ENCODE data around the gene TMC1.
"Not testable (repeated sequence)": the region's sequence is repeated elsewhere in the genome, so short reads cannot be mapped to it uniquely, and the experiment has no call there.

Gene TMC1

GRCh38 chr9:72773570-72773969 is 252.2 kb downstream of the TMC1 start:
- DNase-seq, result no peak

- no peak for DNase-seq
Observed at GRCh38 chr9:72775570-72775969, 254.2 kb downstream of the TMC1 start.

GRCh38 chr9:72779614-72780013 is 258.2 kb downstream of the TMC1 start:
- DNase-seq, result no peak

GRCh38 chr9:72786948-72787347 is 265.5 kb downstream of the TMC1 start:
- DNase-seq, result no peak

GRCh38 chr9:72788966-72789735 is 267.7 kb downstream of the TMC1 start:
- DNase-seq, result no peak

GRCh38 chr9:72789885-72790284 is 268.5 kb downstream of the TMC1 start:
- DNase-seq, result no peak

GRCh38 chr9:72790989-72791388 is 269.6 kb downstream of the TMC1 start:
- no peak for DNase-seq

- no peak for DNase-seq
Observed at GRCh38 chr9:72791436-72791835, 270.0 kb downstream of the TMC1 start.

- no peak for DNase-seq
Observed at GRCh38 chr9:72794946-72795345, 273.5 kb downstream of the TMC1 start.

- DNase-seq, result no peak
Observed at GRCh38 chr9:72800328-72800994, 279.1 kb downstream of the TMC1 start.

GRCh38 chr9:72805238-72805637 is 283.8 kb downstream of the TMC1 start:
- no peak for DNase-seq

GRCh38 chr9:72806313-72806809 is 285.0 kb downstream of the TMC1 start:
- not testable (repeated sequence) for DNase-seq

- DNase-seq, result no peak
Observed at GRCh38 chr9:72807765-72808445, 286.5 kb downstream of the TMC1 start.

- DNase-seq, result no peak
Observed at GRCh38 chr9:72808446-72808768, 287.0 kb downstream of the TMC1 start.

- no peak for DNase-seq
Observed at GRCh38 chr9:72809586-72809985, 288.2 kb downstream of the TMC1 start.

GRCh38 chr9:72812559-72813111 is 291.2 kb downstream of the TMC1 start:
- DNase-seq, result no peak

- no peak for DNase-seq
Observed at GRCh38 chr9:72813544-72813943, 292.1 kb downstream of the TMC1 start.

- no peak for DNase-seq
Observed at GRCh38 chr9:72814083-72814597, 292.7 kb downstream of the TMC1 start.

GRCh38 chr9:72816666-72817065 is 295.3 kb downstream of the TMC1 start:
- no peak for DNase-seq

GRCh38 chr9:72817413-72817812 is 296.0 kb downstream of the TMC1 start:
- DNase-seq, result no peak

- no peak for DNase-seq
Observed at GRCh38 chr9:72818385-72818784, 297.0 kb downstream of the TMC1 start.

- DNase-seq, result no peak
Observed at GRCh38 chr9:72823971-72824370, 302.6 kb downstream of the TMC1 start.
